Natural killer cell (primary cell): ENCODE data around the gene CHD3. TPM values are rescaled to one million over a fixed set of nuclear protein-coding genes. Genes with fewer than 3 reads are reported as not detected.
A peak's percentile ranks its signal among the peaks of the same experiment; 100 is the strongest.

Source experiments
- ATAC-seq, 3 donors: fragments of 150-1000 bp in 2 of 3; fragments of 200-7000 bp in 1 of 3; cut with Tn5 transposase; 1 replicate in 1 of 3; 2 replicates in 2 of 3; pipeline ENCODE4 v1.10.0; 2021; ENCODE audit warnings: mild to moderate bottlenecking in 2 of 3, moderate library complexity in 2 of 3
- DNase-seq, 2 donors: peaks; one replicate each; pipeline versions ENCODE4 v3.0.0 to v3.0.0-alpha.2; 2013 to 2021; ENCODE audit warnings: mixed read lengths in 1 of 2
- H3K27ac ChIP-seq: one replicate; pipeline ENCODE4 v1.5.1; 2013; ENCODE audit warnings: mild to moderate bottlenecking, low read length
- H3K27me3 ChIP-seq: one replicate; pipeline ENCODE4 v1.6.1; 2013; ENCODE audit warnings: low read length; ENCODE audit not compliant: control insufficient read depth, insufficient read depth
- H3K36me3 ChIP-seq: one replicate; pipeline ENCODE4 v1.6.1; 2013; ENCODE audit warnings: low read length; ENCODE audit not compliant: control insufficient read depth, insufficient read depth
- H3K4me1 ChIP-seq: one replicate; pipeline ENCODE4 v1.6.1; 2013; ENCODE audit warnings: low read length; ENCODE audit not compliant: control insufficient read depth, insufficient read depth
- H3K4me3 ChIP-seq: one replicate; pipeline ENCODE4 v1.5.1; 2013; ENCODE audit warnings: low read length
- H3K9me3 ChIP-seq: one replicate; pipeline ENCODE4 v1.6.1; 2013; ENCODE audit warnings: low read length; ENCODE audit not compliant: control insufficient read depth, insufficient read depth
- H3K27ac Mint-ChIP-seq, 2 donors: one replicate each; pipeline ENCODE4 v1.8.0; 2022; ENCODE audit warnings: mild to moderate bottlenecking in 2 of 2, mixed read lengths in 2 of 2, moderate library complexity in 1 of 2
- H3K27me3 Mint-ChIP-seq, 2 donors: one replicate each; pipeline ENCODE4 v1.8.0; 2022; ENCODE audit warnings: low read depth in 2 of 2, mixed read lengths in 2 of 2
- H3K36me3 Mint-ChIP-seq: one replicate; pipeline ENCODE4 v1.8.0; 2022; ENCODE audit warnings: mixed read lengths
- H3K4me1 Mint-ChIP-seq, 2 donors: one replicate each; pipeline ENCODE4 v1.8.0; 2022; ENCODE audit warnings: mixed read lengths in 2 of 2
- H3K4me3 Mint-ChIP-seq: one replicate; pipeline ENCODE4 v1.8.0; 2022; ENCODE audit warnings: mild to moderate bottlenecking, moderate library complexity, mixed read lengths
- H3K9me3 Mint-ChIP-seq, 2 donors: one replicate each; pipeline ENCODE4 v1.8.0; 2022; ENCODE audit warnings: mixed read lengths in 2 of 2
- WGBS: methylation state at CpG from one replicate; pipeline ENCODE4 v1.1.7; 2013; ENCODE audit warnings: missing lambda C conversion rate; ENCODE audit not compliant: insufficient coverage; 5-methylcytosine and 5-hydroxymethylcytosine counted together
- intact Hi-C: fragments of 100-400 bp; cut with micrococcal nuclease; formaldehyde crosslinking; loops from one replicate; pipeline ENCODE4 v1.14.2; 2022
- total RNA-seq, 4 donors: library from RNA; stranded (reverse); fragments of 120-200 nt in 1 of 4; gene quantifications; one replicate each; pipeline versions ENCODE4 v1.2.3 to v1.2.4, GENCODE V29; 2013 to 2022
- TF ChIP-seq, protein P1 (sequence below): fragments of 200-600 bp; IDR thresholded peaks from one replicate; pipeline ENCODE4 v1.8.0; 2022; ENCODE audit warnings: antibody characterized with exemption

Gene CHD3
- total RNA-seq, 3 donors from 2014 or later (not counting 1 experiment from before 2014, with no cell fraction given) = 215 to 275 (median 218) TPM

DNA sequence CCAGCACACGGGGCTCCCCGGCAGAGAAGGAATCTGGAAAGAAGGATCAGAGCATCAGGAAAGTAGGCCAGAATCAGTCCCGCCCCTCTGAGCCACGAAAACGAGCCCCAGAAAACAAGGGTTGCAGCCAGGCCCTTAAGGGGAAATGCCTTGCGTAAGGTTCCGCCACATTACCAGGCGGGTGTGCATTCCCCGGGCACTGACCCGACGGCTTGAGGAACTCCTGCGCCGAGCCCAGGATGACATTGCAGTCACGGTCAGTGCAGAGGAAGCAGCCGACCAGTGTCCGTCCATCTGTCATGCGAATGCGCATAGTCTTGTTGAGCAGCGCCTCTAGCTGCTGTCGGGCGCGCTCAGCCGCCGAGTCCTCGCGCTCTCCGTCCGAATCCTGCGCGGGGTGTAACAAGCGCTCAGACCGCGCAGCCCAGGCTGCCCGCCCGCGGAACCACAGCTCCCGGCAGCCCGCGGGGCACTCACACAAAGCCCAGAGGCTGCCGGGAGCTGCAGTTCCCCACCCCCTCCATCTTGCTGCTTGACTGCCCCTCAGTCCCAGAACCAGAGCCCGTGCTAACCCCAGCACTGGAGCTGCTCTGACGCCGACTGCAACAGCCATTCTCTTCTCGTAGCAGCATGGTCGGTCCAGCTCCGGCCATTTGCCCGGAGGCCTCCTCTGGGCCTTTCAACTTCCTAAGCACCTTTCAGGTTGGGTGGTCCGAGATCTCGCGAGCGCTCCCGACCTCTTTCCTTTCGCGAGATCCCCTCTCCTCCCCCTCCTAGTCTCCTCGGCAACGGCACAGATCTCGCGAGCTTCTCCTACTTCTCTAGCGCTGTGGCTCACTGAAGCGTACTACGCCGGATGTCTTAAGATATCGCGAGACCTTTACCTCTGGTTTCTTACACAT is 31.5 kb upstream of the CHD3 start, which contains the start of gene NAA38:
Gene NAA38 (minus strand): TSS at position 749 of the 902 bp plus-strand sequence. CDS start 96 bp downstream, at position 653.
- no peak within 1 kb of the TSS for H3K27ac Mint-ChIP-seq
- no peaks in the 10 kb centered on the region for H3K36me3 Mint-ChIP-seq
- Histone ChIP-seq H3K4me3 (peak within 1 kb of the TSS; percentile 86), H3K27ac (peak within 1 kb of the TSS; percentile 92), H3K4me1 (peaks cover 34% of the 10 kb centered on the region), H3K36me3 (peaks cover 2% of the 10 kb centered on the region), H3K27me3 (no peaks in the 10 kb centered on the region), H3K9me3 (no peaks in the 10 kb centered on the region)
- no peaks in the 10 kb centered on the region for H3K27me3 Mint-ChIP-seq
- intact Hi-C loops = loop anchor here (1.0 to 10.0 kb wide), 5 partner anchors 15 to 170 kb away; partner anchors contain the start of genes KDM6B, TP53 and WRAP53
- ATAC-seq = peak; percentile 75 to 92 (median 82)
- under 1% methylated on average over 64 of the region's 64 CpGs for WGBS
- H3K4me1 Mint-ChIP-seq = peaks cover 6 to 9% of the 10 kb centered on the region in 2 donors
- TF ChIP-seq, protein P1, sequence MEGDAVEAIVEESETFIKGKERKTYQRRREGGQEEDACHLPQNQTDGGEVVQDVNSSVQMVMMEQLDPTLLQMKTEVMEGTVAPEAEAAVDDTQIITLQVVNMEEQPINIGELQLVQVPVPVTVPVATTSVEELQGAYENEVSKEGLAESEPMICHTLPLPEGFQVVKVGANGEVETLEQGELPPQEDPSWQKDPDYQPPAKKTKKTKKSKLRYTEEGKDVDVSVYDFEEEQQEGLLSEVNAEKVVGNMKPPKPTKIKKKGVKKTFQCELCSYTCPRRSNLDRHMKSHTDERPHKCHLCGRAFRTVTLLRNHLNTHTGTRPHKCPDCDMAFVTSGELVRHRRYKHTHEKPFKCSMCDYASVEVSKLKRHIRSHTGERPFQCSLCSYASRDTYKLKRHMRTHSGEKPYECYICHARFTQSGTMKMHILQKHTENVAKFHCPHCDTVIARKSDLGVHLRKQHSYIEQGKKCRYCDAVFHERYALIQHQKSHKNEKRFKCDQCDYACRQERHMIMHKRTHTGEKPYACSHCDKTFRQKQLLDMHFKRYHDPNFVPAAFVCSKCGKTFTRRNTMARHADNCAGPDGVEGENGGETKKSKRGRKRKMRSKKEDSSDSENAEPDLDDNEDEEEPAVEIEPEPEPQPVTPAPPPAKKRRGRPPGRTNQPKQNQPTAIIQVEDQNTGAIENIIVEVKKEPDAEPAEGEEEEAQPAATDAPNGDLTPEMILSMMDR = no peak
- no peak within 1 kb of the TSS for H3K4me3 Mint-ChIP-seq
- DNase-seq = peak; percentile 89 to 99
- no peaks in the 10 kb centered on the region for H3K9me3 Mint-ChIP-seq

DNA sequence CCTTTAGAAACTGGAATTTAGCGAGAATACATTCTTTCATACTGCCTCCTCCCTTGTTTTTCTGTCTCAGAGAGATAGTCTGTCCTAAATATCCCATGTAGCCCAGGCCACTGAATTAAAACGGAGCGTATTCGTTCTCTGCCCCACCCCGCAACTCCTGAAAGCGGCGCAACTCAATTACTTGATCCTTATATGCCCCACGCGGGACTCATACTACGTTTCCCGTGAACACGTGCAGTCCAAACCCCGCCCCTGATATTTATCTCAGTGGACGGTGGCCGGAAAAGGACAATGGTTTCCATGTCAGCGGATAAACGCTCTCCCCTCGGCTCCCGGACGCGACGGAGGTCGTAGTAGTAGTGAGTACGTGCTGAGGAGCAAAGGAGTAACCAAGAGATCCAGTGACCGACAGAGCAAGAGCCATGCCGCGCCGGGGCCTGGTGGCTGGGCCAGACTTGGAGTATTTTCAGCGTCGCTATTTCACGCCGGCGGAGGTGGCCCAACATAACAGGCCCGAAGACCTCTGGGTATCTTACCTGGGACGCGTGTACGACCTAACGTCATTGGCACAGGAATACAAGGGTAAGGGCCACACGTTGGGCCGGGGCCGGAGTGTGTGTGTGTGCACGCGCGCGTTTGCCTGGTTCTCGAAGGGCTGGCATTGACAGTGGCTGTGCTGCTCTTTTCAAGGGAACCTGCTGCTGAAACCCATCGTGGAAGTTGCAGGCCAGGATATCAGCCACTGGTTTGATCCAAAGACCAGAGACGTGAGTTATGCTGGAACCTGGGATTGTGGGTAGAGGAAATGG is 30.7 kb upstream of the CHD3 start, which contains the start of gene CYB5D1:
Gene CYB5D1 (plus strand): TSS at position 291 of the 809 bp plus-strand sequence. CDS start 132 bp downstream, at position 423.
- TF ChIP-seq, protein P1 = no peak
- Histone ChIP-seq H3K27me3 (no peaks in the 10 kb centered on the region), H3K36me3 (peaks cover 2% of the 10 kb centered on the region), H3K9me3 (no peaks in the 10 kb centered on the region), H3K4me3 (peak within 1 kb of the TSS; percentile 86), H3K27ac (peak within 1 kb of the TSS; percentile 92), H3K4me1 (peaks cover 27% of the 10 kb centered on the region)
- Mint-ChIP-seq H3K27ac (no peak within 1 kb of the TSS), H3K4me1 (peaks cover 5 to 9% of the 10 kb centered on the region in 2 donors), H3K36me3 (no peaks in the 10 kb centered on the region), H3K27me3 (no peaks in the 10 kb centered on the region), H3K9me3 (no peaks in the 10 kb centered on the region), H3K4me3 (no peak within 1 kb of the TSS)
- DNase-seq (peak; percentile 85 to 95), ATAC-seq (peak; percentile 52 to 74 (median 53))
- WGBS = 11% methylated on average over 48 of the region's 48 CpGs
- intact Hi-C loops = loop anchor here (1.0 to 10.0 kb wide), 5 partner anchors 16 to 171 kb away; partner anchors contain the start of genes KDM6B, TP53 and WRAP53

DNA sequence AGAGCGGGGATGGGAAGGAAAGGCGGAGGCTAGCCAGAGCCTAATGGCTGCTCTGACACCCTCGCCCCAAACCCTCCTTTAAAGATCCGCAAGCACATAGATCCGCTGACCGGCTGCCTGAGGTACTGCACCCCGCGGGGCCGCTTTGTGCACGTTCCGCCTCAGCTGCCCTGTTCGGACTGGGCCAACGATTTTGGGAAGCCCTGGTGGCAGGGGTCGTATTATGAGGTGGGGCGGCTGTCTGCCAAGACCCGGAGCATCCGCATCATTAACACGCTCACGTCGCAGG is 30.1 kb upstream of the CHD3 start:
- ATAC-seq = no peak
- H3K4me1 Mint-ChIP-seq = peaks cover 6 to 9% of the 10 kb centered on the region in 2 donors
- H3K36me3 Mint-ChIP-seq = no peaks in the 10 kb centered on the region
- TF ChIP-seq, protein P1 = no peak
- Histone ChIP-seq H3K27me3 (no peaks in the 10 kb centered on the region), H3K36me3 (peaks cover 2% of the 10 kb centered on the region), H3K4me1 (peaks cover 27% of the 10 kb centered on the region), H3K9me3 (no peaks in the 10 kb centered on the region), H3K27ac (peak overlapping the region; percentile 92), H3K4me3 (peak overlapping the region; percentile 86)
- DNase-seq = peak; percentile 20 to 59
- WGBS = 77% methylated on average over 20 of the region's 20 CpGs
- no peaks in the 10 kb centered on the region for H3K27me3 Mint-ChIP-seq
- intact Hi-C loops = loop anchor here (5.0 to 10.0 kb wide), 2 partner anchors 114 to 171 kb away; partner anchors contain the start of genes TP53 and WRAP53
- no peaks in the 10 kb centered on the region for H3K9me3 Mint-ChIP-seq
- no peak overlapping the region for H3K4me3 Mint-ChIP-seq
- no peak overlapping the region for H3K27ac Mint-ChIP-seq
